Thymus (tissue), 11 donors: ENCODE results near the gene STAT3. TPM values are rescaled to one million over a fixed set of nuclear protein-coding genes. Genes with fewer than 3 reads are reported as not detected.
"Not testable (repeated sequence)": the region's sequence is repeated elsewhere in the genome, so short reads cannot be mapped to it uniquely, and the experiment has no call there.

ENCODE experiments used
- DNase-seq, 9 donors: peaks; one replicate each; pipeline ENCODE4 v3.0.0-alpha.2; 2013; ENCODE audit warnings: low spot score in 9 of 9, low read depth in 6 of 9, missing footprints in 1 of 9
- H3K27ac ChIP-seq, 2 donors: one replicate each; pipeline ENCODE4 v1.5.1; 2013; ENCODE audit warnings: control low read depth in 1 of 2, low read depth in 1 of 2, low read length in 1 of 2, mild to moderate bottlenecking in 1 of 2, moderate library complexity in 1 of 2
- H3K27me3 ChIP-seq, 2 donors: one replicate each; pipeline ENCODE4 v1.5.1; 2013; ENCODE audit warnings: low read length in 1 of 2; ENCODE audit not compliant: control insufficient read depth in 2 of 2, insufficient read depth in 1 of 2
- H3K36me3 ChIP-seq, 2 donors: one replicate each; pipeline ENCODE4 v1.5.1; 2013; ENCODE audit warnings: low read length in 1 of 2, mild to moderate bottlenecking in 1 of 2, moderate library complexity in 1 of 2; ENCODE audit not compliant: control insufficient read depth in 2 of 2, insufficient read depth in 2 of 2
- H3K4me1 ChIP-seq, 2 donors: one replicate each; pipeline ENCODE4 v1.5.1; 2013; ENCODE audit warnings: low read length in 2 of 2; ENCODE audit not compliant: control insufficient read depth in 2 of 2, insufficient read depth in 2 of 2
- H3K4me3 ChIP-seq, 2 donors: one replicate each; pipeline ENCODE4 v1.5.1; 2013; ENCODE audit warnings: low read length in 2 of 2, control low read depth in 1 of 2, mild to moderate bottlenecking in 1 of 2
- H3K9me3 ChIP-seq, 2 donors: one replicate each; pipeline ENCODE4 v1.5.1; 2013; ENCODE audit warnings: low read length in 1 of 2, mild to moderate bottlenecking in 1 of 2; ENCODE audit not compliant: control insufficient read depth in 2 of 2, insufficient read depth in 1 of 2
- WGBS: extraction: QIAGEN DNeasy Blood & Tissue Kit; methylation state at CpG from one replicate; pipeline ENCODE4 v1.1.7; 2013; 5-methylcytosine and 5-hydroxymethylcytosine counted together
- polyA plus RNA-seq: library from polyadenylated mRNA; stranded (reverse); fragments of 200-250 nt; gene quantifications from one replicate; pipeline ENCODE4 v1.2.3, GENCODE V29; 2013
- total RNA-seq: library from RNA; stranded (reverse); fragments of 120-200 nt; gene quantifications from one replicate; pipeline ENCODE4 v1.2.4, GENCODE V29; 2013
- donor health status: healthy.

STAT3 gene
- total and polyA plus RNA-seq, 2 donors = 57.6 to 69.2 TPM

- 96% methylated on average over 63 of the region's 63 CpGs for WGBS
- Histone ChIP-seq H3K4me3 (no peak overlapping the region), H3K9me3 (no peaks in the 10 kb centered on the region), H3K4me1 (peaks cover 14 to 57% of the 10 kb centered on the region in 2 donors), H3K36me3 (no peaks in the 10 kb centered on the region), H3K27ac (no peak overlapping the region), H3K27me3 (no peaks in the 10 kb centered on the region)
- DNase-seq = no peak
Observed at GRCh38 chr17:42404326-42405055, 16.2 kb upstream of the STAT3 start.

- Histone ChIP-seq H3K9me3 (no peaks in the 10 kb centered on the region), H3K27me3 (no peaks in the 10 kb centered on the region), H3K27ac (peak overlapping the region in 1 of 2 donors; percentile 69), H3K36me3 (no peaks in the 10 kb centered on the region), H3K4me1 (peaks cover 14 to 60% of the 10 kb centered on the region in 2 donors), H3K4me3 (no peak overlapping the region)
- WGBS = 77% methylated on average over 6 of the region's 6 CpGs
- DNase-seq = peak in 2 of 9 donors; percentile 57 to 75
Observed at GRCh38 chr17:42403150-42403549, 14.9 kb upstream of the STAT3 start.

- Histone ChIP-seq H3K27me3 (no peaks in the 10 kb centered on the region), H3K4me1 (peaks cover 14 to 51% of the 10 kb centered on the region in 2 donors), H3K4me3 (no peak overlapping the region), H3K36me3 (no peaks in the 10 kb centered on the region), H3K9me3 (no peaks in the 10 kb centered on the region), H3K27ac (peak overlapping the region in 1 of 2 donors; percentile 69)
- 43% methylated on average over 3 of the region's 3 CpGs for WGBS
- DNase-seq = peak in 2 of 9 donors; percentile 24 to 50
Observed at GRCh38 chr17:42402117-42402516, 13.9 kb upstream of the STAT3 start.

- not testable (repeated sequence) for H3K4me3 ChIP-seq, H3K36me3 ChIP-seq, DNase-seq, H3K9me3 ChIP-seq, H3K27ac ChIP-seq, H3K27me3 ChIP-seq
- peaks cover 5 to 39% of the 10 kb centered on the region in 2 donors for H3K4me1 ChIP-seq
- WGBS = 95% methylated on average over 8 of the region's 8 CpGs
Observed at GRCh38 chr17:42400844-42401375, 12.7 kb upstream of the STAT3 start.

- Histone ChIP-seq H3K4me1 (peaks cover 5 to 36% of the 10 kb centered on the region in 2 donors), H3K27me3 (no peaks in the 10 kb centered on the region), H3K36me3 (no peaks in the 10 kb centered on the region), H3K9me3 (no peaks in the 10 kb centered on the region), H3K27ac (no peak overlapping the region), H3K4me3 (no peak overlapping the region)
- 83% methylated on average over 6 of the region's 6 CpGs for WGBS
- DNase-seq = peak in 2 of 9 donors; percentile 37 to 57
Observed at GRCh38 chr17:42399948-42400843, 12.0 kb upstream of the STAT3 start.

- no peaks in the 10 kb centered on the region for H3K27me3 ChIP-seq
- H3K27ac ChIP-seq = no peak overlapping the region
Observed at GRCh38 chr17:42399121-42399520, 10.9 kb upstream of the STAT3 start.

GRCh38 chr17:42395601-42396000 lies 7.4 kb upstream of the STAT3 start:
- H3K4me1 ChIP-seq = peaks cover 5 to 17% of the 10 kb centered on the region in 2 donors
- not testable (repeated sequence) for H3K9me3 ChIP-seq, H3K27ac ChIP-seq, H3K36me3 ChIP-seq, H3K4me3 ChIP-seq, DNase-seq, H3K27me3 ChIP-seq
- WGBS = over 99% methylated on average over 8 of the region's 8 CpGs

More at GRCh38 chr17:42399121-42399520, 10.9 kb upstream of the STAT3 start:
- whole genome bisulfite sequencing = 87% methylated on average over 2 of the region's 2 CpGs
- Histone ChIP-seq H3K36me3 (no peaks in the 10 kb centered on the region), H3K4me3 (no peak overlapping the region), H3K4me1 (peaks cover 5 to 36% of the 10 kb centered on the region in 2 donors), H3K9me3 (no peaks in the 10 kb centered on the region)
- no peak for DNase-seq

GRCh38 chr17:42394838-42395237 lies 6.6 kb upstream of the STAT3 start:
- Histone ChIP-seq H3K27me3 (no peaks in the 10 kb centered on the region), H3K4me1 (peaks cover 1 to 9% of the 10 kb centered on the region in 2 donors), H3K36me3 (no peaks in the 10 kb centered on the region), H3K27ac (no peak overlapping the region), H3K4me3 (no peak overlapping the region), H3K9me3 (no peaks in the 10 kb centered on the region)
- DNase-seq = no peak
- 97% methylated on average over 4 of the region's 4 CpGs for WGBS
